Hematopoietic multipotent progenitor cell treated with erythropoietin and hydrocortisone succinate and interleukin-3 and kit ligand, for 15 days (in vitro differentiated cells): ENCODE results near the gene PRODH2.
"Not testable (repeated sequence)": the region's sequence is repeated elsewhere in the genome, so short reads cannot be mapped to it uniquely, and the experiment has no call there.

ENCODE experiments used
- DNase-seq: peaks from one replicate; pipeline ENCODE4 v3.0.0-alpha.2; 2015; ENCODE audit warnings: low spot score

Gene PRODH2

DNA sequence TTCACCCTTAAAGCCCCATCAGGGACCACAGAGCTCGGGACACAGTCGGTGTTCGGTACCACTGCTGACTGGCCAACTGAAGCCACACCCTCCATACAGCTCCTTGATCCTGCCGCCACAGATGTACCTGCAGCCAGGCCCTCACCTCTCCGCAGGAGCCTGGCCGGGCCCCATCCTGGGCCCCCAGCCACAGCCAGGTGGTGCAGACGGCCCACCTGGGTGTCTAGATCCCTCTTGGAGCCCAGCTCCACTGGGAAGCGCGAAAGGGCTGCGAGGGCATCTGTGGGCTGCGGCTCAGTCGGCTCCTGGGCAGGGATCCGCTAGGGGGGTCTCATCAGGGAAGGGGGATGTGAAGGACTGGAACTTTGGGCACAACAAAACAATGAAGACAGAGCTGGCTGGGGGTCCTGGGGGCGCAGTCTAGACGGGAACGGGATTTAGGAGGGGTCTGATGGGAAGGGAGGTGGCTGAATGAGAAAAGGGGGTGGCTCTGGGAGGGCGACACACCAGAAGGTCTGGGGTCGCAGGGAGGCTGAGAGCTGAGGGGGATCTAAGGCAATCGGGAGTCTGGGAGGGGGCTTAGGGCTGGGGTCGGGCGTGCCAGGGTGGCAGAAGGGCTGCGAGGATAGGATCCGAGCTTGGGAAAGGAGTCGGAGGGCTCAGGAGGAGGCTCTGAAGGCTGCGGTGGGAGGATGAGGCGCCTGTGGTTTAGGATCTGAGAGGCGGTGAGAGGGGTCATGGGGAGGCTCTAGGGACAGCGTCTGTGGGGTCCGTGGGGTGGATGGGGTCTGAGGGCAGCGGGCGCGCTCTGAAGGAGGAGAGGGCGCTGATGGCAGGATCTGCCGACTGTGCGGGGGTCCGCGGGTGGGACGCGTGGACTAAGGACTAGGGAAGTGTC, 15.8 kb downstream of the PRODH2 start:
- DNase-seq: no peak

DNA sequence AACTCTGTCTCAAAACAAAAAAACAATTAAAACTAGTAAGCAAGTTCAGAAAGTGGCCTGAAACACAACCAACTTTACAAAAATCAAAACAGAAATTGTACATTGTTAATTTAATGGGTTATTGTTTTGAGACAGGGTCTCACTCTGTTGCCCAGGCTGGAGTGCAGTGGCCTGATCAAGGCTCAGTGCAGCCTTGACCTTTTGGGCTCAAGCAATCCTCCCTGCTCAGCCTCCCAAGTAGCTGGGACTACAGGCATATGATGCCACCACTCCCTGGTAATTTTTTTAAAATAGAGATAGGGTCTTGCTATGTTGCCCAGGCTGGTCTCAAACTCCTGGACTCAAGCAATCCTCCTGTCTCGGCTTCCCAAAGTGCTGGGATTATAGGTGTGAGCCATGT, 17.1 kb downstream of the PRODH2 start:
- not testable (repeated sequence) for DNase-seq

DNA sequence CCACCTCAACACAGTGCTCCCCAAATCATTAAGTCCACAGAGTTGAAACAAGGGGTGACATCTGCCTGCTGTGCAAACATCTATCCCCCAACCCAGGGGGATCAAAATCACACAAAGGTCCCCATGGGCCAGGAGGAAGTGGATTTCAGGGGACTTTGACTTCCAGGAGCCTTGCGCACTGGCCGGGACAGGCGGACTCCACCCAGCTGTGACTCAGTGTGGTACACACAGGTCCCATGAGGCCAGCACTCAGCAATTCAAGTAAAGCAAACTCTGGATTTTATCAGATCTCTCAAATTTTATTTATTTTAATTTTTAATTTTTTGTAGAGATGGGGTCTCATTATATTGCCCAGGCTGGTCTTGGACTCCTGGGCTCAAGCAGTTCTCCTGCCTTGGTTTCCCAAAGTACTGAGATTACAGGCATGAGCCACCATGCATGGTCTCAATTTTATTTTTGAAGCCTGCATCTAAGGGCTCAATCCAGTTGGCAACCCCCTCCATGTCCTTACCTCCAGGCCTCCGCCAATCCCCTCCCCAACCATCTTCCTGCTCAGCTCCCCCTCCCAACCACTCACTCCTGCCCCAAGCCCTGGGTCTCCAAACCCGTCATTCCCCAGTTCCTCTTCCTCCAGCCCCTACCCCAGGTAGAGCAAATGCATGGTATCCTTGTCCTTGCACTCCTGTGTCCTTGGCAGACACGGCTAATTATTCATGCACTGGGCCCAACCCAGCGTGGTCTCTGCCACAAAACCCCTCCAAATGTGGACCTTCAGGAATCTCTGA, 19.1 kb downstream of the PRODH2 start:
- DNase-seq: no peak

DNA sequence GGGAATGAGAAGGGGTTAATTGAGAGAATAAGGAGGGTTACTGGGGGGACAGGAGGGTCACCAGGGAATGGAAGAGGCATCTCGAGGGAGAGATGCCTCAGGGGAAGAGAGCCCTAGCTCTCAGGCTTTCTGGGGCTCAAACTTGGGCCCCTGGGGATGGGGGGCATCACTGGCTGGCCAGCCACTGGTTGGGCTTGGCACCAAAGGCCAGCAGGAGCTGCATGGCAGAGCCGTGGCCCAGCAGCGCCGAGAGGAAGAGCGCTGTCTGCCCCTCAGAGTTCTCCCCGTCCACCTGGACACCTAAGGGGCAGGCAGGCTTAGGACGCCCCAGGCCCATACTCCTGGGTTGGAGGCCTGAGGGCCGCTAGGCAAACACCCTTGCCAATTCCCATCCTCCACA, 19.8 kb downstream of the PRODH2 start:
- no peak for DNase-seq

DNA sequence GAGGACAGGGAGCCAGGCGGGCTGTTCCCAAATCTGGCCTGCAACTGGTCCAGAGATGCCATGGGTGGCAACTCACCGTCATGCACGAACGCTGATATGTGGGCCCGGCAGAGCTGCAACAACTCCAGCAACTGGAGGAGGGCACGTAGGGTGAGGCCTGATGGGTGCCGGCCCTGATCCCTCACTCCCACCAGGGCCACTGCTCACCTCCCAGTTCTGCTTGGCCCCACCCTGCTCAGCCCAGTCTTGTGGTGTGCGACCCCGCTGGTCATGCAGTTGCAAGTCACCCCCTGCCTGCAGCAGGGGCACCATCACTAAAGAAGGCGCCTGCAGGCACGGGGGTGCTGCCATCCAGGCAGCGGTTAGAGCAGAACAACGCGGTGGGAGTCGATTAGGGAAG, 20.3 kb downstream of the PRODH2 start:
- no peak for DNase-seq

DNA sequence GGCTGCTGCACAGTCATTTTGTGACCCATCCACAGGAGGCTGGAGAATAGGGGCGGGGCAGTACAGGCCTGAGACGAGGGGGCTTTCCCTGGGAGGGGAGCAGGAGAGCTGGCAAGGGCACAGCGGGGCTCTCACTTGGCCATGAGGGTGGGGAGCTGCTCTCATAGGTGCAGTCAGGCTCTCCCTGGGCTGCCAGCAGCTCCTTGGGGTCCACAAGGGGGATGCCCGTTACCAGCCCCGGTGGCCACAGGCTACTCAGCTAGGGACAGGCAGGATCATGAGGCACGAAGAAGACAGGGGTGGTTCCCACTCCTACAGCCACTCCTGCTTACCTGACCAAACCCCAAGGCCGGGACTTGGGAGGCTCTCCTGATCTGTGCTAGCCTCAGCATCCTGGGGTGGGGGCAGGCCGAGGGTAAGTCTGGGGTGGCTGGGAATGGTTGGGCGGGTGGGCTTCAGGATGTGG, 20.8 kb downstream of the PRODH2 start:
- DNase-seq: no peak

DNA sequence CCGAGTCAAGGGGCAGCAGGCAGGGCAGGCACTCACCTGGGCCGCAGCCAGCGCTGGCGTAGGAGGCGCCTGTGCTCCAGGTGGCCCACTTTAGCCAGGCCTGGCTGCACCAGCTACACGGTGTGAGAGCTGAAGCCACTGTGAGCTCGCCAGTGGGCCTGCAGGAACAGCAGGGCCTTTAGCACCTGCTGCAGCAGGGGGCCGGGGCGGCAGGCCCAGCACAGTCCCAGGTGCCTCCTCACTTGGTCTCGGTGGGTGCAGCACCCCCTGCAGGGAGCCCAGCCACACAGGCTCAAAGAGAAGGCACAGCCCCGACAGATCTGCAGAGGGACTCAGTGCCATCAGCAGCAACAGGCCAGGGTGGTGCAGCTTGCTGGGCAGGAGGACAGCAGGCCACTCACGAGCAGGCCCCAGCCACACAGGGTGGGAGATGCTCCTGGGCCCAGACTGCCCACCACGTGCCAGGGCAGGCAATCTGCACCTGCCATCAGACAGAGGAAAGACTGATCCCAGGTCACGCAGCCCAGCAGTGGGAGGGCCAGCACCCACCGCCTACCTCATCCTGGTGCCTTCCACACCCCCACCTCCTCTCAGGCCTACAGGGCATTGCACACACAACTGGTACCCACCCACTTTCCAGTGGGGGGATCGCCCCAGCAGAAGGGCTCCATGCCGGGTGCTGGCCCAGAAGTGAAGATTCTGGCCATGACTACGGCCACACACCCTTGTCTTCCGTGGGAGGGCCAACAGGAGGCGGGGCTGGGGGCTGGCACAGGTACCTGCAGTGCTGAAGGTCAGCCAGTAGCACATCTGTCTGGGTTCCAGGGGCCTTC, 21.4 kb downstream of the PRODH2 start:
- no peak for DNase-seq

DNA sequence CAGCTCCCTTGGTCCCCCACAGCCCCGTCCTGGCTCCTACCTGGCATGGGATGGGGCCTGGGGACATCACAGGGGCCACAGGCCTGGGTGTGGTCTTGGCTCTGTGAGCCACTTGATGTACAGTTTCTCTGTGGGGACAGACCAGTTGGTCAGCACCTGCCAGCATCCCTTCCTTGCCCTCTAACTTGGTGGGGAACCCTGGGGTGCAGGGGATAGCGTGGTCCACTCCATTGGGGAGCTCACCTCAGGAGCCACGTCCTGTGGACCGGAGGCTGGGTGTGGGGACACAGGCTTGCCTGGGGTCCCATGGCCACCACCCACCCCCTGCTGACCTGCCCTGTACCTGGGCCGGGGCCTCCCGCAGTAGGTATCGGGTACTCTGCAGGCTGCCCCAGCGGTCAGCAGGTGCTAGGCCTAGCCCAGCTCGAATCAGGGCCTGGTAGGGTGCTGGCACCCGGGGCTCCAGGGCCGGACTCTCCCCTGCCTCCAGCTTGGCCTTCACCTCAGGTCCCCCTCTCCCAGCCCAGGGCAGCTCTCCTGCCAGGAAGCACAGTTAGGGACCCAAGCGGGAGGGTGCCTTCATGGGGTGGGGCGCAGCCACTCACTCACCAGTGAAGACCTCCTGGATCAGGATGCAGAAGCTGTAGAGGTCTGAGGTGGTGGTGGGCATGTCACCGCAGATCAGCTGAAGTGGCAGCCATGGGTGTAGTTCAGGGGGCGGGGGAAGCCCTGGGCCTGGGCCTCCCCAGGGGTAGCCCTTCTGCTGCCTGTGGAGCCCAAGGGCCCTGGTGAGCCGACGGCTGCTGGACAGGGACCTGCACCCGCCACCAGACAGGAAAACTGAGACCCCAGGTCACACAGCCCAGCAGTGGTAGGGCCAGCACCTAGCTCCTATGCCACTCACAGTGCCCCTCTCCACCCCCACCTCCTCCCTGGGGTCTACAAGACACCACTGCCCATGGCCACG, 22.4 kb downstream of the PRODH2 start:
- no peak for DNase-seq

DNA sequence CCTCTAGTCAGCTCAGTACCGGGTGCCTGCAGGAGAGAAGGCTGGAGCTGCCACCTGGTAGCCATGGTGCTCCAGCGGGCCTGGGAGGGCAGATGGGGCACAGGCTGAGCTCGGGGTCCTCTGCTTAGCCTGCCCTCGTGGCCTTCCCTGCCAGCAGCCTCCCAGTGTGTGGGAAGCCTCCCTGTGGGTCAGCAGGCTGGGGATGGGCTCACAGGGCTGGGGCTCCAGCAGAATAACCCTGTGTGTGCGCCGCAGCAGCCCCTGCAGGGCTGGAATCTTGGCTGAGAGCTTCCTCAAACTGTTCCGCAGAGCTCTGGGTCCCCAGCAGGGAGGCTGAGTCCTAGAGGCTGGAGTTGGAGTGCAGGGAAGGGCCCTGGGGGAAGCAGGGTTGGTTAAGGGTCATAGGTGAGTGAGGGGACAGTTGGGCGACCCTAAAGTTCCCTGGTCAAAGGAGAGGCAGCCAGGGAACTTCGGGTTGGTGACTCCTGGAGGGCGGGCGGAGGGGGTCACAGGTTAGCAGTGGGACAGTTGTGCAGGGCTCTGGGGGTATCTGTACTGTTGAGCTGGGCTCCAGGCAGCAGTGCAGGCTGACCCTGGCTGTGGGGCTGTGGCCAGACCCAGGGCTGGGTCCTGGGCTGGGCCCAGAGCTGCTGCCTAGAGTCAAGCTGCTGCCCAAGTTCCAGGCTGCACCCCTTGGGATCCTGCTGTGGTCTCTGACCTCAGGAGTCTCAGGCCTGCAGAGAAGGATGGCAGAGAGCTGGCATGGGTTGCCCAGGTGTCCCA, 23.3 kb downstream of the PRODH2 start:
- DNase-seq: no peak

DNA sequence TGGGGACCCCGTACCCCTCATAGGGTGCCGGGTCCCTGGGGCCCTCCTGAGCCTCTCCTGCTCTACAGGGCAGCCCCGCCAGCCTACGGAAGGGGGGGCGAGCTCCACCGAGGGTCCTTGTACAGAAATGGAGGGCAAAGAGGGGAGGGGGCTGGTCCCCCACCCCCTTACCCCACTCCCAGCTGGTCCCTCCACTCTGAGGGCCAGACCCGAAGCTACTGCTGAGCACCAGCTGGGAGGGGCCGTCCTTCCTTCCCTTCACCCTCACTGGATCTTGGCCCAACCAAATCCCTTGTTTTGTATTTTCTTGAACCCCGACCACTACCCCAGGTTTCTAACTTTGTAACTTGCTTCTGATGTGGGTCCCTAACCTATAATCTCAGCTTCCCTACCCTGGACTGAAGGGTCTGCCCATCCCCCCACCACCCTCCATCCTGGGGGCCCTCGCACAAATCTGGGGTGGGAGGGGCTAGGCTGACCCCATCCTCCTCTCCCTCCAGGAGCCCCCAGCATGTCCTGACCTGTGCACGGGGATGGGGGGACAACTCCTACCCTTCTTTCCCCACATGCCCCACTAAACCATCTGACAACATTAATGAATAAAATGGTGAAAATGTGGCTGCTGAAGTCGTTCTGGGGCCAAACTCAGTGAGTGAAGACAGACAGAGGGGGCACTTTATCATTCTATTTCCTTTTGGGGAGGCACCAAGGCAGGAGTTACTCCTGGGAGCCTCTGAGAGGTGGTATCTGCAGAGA, 24.3 kb downstream of the PRODH2 start:
- DNase-seq: no peak

DNA sequence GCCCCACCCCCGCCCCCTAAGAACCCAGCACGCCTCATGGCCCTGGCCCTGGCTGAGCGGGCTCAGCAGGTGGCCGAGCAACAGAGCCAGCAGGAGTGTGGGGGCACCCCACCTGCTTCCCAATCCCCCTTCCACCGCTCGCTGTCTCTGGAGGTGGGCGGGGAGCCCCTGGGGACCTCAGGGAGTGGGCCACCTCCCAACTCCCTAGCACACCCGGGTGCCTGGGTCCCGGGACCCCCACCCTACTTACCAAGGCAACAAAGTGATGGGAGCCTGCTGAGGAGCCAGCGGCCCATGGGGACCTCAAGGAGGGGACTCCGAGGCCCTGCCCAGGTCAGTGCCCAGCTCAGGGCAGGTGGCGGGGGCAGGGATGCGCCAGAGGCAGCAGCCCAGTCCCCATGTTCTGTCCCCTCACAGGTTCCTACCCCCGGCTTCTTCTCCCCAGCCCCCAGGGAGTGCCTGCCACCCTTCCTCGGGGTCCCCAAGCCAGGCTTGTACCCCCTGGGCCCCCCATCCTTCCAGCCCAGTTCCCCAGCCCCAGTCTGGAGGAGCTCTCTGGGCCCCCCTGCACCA, 25.3 kb downstream of the PRODH2 start:
- no peak for DNase-seq

DNA sequence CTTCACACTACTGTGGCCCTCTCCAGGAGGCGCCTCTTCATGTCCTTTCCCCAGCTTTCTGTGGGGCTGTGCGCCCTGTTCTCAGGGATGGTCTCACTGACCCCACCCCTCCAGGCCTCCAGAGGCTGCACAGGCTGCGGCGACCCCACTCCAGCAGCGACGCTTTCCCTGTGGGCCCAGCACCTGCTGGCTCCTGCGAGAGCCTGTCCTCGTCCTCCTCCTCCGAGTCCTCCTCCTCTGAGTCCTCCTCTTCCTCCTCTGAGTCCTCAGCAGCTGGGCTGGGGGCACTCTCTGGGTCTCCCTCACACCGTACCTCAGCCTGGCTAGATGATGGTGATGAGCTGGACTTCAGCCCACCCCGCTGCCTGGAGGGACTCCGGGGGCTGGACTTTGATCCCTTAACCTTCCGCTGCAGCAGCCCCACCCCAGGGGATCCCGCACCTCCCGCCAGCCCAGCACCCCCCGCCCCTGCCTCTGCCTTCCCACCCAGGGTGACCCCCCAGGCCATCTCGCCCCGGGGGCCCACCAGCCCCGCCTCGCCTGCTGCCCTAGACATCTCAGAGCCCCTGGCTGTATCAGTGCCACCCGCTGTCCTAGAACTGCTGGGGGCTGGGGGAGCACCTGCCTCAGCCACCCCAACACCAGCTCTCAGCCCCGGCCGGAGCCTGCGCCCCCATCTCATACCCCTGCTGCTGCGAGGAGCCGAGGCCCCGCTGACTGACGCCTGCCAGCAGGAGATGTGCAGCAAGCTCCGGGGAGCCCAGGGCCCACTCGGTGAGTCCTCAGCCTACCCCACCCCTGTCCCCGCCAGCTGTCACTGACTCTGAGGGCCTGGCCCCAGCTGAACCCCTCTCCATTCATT, 26.1 kb downstream of the PRODH2 start:
- no peak for DNase-seq

DNA sequence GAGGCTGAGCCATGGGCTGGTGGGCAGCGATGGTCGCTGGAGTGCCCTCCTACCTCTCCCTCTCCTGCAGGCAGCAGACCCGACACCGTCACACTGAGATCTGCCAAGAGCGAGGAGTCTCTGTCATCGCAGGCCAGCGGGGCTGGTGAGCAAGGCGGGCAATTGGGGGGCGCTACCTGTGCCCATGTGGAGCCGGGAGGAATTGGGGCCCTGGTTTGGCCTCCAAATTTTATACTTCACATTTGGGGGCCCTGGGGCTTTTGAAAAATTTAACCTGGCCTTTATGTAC, 27.4 kb downstream of the PRODH2 start:
- DNase-seq: no peak

DNA sequence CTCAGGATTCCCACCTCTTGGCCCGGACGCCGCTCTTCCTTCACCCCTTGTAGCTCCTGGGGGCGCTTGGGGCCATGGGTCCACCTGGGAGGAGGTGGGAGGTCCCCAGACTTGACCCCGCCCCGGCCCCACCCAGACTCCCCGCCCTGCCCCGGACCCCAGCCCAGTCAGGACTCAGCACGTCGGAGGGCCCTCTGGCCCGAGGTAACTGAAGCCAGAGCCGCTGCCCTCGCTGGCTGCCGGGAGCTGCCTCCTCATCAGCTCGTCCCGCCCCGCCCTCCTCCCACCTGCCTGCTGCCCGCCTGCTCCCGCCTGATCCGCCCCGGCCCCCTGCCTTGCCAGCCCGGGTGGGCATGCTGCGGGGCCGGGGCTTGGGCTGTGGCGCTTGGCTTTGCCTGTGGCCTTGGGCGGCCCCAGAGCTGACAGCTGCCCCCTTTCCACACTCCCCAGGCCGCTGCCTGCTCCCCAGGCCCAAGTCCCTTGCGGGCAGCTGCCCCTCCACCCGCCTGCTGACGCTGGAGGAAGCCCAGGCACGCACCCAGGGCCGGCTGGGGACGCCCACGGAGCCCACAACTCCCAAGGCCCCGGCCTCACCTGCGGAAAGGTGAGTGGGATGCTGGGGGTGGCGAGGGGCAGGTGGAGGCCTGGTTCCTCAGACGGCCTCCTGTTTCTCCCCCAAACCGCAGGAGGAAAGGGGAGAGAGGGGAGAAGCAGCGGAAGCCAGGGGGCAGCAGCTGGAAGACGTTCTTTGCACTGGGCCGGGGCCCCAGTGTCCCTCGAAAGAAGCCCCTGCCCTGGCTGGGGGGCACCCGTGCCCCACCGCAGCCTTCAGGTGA, 27.9 kb downstream of the PRODH2 start:
- DNase-seq: no peak

DNA sequence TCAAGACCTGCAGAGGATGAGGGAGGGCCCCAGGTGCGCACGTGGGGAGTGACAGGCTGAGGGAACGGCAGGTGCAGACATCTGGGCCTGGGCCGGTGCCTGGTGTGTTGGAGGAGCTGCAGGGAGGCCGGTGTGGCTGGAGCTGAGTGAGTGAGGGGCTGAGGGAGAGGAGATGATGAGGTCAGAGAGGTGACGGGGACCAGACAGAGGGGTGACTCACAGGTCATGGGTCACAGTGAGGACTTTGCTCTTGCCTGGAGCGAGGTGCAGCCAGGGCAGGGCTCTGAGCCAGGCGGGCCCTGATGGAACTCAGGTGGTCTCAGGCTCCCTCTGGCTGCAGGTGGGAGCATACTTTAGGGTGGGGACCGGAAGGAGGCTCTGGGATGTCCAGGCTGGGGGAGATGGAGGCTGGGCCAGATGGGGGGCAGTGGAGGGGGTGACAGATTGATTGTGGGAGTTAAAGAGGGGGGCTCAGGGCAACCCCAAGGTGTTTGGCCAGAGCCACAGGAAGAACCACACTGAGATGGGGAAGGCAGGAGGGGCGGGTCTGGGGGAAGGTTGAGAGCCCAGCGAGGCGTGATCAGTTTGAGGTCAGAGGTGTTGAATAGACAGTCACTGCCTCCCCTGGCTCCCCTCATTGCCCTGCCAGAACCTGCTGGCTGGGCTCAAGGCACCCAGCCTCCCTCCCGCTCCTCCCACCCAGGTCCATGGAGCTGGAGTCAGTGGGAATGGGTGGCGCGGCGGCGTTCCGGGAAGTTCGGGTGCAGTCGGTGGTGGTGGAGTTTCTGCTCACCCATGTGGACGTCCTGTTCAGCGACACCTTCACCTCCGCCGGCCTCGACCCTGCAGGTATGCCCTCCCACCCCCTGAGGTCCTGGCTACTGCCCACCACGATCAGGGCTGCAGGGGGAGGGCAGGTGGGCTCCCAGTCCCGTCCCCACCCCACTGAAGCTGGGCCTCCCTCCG, 28.9 kb downstream of the PRODH2 start:
- no peak for DNase-seq

DNA sequence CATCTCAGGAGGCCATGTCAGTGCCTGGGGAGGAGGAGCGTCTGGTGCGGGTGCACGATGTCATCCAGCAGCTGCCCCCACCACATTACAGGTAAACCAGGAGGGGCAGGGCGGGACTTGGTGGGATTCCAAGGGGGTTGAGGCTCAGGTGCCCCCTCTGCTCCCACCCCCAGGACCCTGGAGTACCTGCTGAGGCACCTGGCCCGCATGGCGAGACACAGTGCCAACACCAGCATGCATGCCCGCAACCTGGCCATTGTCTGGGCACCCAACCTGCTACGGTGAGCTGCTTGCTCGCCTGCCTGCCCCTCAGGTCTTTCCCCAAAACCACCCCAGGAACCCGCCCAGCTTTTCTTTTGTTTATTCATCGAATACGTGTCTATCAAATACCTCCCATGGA, 30.1 kb downstream of the PRODH2 start:
- no peak for DNase-seq
